ENCODE results near the gene STK38. TPM values are rescaled to one million over a fixed set of nuclear protein-coding genes. Genes with fewer than 3 reads are reported as not detected.
"Not testable (repeated sequence)": the region's sequence is repeated elsewhere in the genome, so short reads cannot be mapped to it uniquely, and the experiment has no call there.

STK38 gene
- total RNA-seq, 1 donor from 2014 or later, result 51.6 TPM

GRCh38 chr6:36574679-36575078, 27.4 kb upstream of the STK38 start:
- Mint-ChIP-seq H3K4me3 (ENCODE audit: unreplicated experiment) (no peak overlapping the region), H3K4me1 (ENCODE audit: unreplicated experiment) (peaks cover 28% of the 10 kb centered on the region), H3K9me3 (ENCODE audit: unreplicated experiment) (no peaks in the 10 kb centered on the region), H3K27ac (ENCODE audit: unreplicated experiment) (no peak overlapping the region), H3K27me3 (ENCODE audit: unreplicated experiment) (no peaks in the 10 kb centered on the region), H3K36me3 (ENCODE audit: unreplicated experiment) (no peaks in the 10 kb centered on the region)
- DNase-seq (ENCODE audit: extremely low spot score, unreplicated experiment), result no peak
- TF ChIP-seq, protein P1, sequence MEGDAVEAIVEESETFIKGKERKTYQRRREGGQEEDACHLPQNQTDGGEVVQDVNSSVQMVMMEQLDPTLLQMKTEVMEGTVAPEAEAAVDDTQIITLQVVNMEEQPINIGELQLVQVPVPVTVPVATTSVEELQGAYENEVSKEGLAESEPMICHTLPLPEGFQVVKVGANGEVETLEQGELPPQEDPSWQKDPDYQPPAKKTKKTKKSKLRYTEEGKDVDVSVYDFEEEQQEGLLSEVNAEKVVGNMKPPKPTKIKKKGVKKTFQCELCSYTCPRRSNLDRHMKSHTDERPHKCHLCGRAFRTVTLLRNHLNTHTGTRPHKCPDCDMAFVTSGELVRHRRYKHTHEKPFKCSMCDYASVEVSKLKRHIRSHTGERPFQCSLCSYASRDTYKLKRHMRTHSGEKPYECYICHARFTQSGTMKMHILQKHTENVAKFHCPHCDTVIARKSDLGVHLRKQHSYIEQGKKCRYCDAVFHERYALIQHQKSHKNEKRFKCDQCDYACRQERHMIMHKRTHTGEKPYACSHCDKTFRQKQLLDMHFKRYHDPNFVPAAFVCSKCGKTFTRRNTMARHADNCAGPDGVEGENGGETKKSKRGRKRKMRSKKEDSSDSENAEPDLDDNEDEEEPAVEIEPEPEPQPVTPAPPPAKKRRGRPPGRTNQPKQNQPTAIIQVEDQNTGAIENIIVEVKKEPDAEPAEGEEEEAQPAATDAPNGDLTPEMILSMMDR (IDR thresholded peaks at IDR 0.05), result no peak

DNA sequence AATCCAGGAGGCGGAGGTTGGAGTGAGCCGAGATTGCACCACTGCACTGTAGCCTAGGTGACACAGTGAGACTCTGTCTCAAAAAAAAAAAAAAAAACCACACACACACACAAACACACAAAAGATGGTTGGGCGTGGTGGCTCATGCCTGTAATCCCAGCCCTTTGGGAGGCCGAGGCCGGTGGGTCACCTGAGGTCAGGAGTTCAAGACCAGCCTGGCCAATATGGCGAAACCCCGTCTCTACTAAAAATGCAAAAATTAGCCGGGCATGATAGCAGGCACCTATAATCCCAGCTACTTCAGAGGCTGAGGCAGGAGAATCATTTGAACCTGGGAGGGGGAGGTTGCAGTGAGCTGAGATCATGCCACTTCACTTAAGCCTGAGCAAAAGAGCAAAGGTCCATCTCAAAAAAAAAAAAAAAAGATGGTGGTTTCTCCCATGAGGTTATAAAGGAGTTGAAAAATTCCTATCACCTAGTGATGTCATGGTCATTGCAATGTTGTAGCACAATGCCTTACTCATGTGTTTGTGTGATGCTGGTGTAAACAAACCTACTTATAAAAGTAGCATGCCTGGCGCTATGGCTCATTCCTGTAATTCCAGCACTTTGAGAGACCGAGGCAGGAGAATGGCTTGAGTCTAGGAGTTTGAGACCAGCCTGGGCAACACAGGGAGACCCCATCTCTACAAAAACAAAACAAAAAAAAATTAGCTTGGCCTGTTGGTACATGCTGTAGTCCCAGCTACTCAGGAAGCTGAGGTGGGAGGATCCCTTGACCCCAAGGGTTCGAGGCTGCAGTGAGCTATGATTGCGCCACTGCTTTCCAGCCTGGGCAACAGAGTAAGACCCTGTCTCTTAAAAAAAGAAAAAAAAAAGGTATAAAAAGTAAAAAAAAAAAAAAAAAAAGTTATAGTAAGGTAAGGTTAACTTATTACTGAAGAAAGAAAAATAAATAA, 25.4 kb upstream of the STK38 start:
- not testable (repeated sequence) for H3K27ac Mint-ChIP-seq (ENCODE audit: unreplicated experiment); DNase-seq (ENCODE audit: extremely low spot score, unreplicated experiment); H3K36me3 Mint-ChIP-seq (ENCODE audit: unreplicated experiment); H3K27me3 Mint-ChIP-seq (ENCODE audit: unreplicated experiment); H3K9me3 Mint-ChIP-seq (ENCODE audit: unreplicated experiment); H3K4me3 Mint-ChIP-seq (ENCODE audit: unreplicated experiment)
- peaks cover 12% of the 10 kb centered on the region for H3K4me1 Mint-ChIP-seq (ENCODE audit: unreplicated experiment)

- DNase-seq (ENCODE audit: extremely low spot score, unreplicated experiment), result no peak
- TF ChIP-seq, protein P1 (IDR thresholded peaks at IDR 0.05), result no peak
- no peaks in the 10 kb centered on the region for H3K27me3 Mint-ChIP-seq (ENCODE audit: unreplicated experiment)
These were observed 24.1 kb upstream of the STK38 start for GRCh38 chr6:36571122-36572043.

DNA sequence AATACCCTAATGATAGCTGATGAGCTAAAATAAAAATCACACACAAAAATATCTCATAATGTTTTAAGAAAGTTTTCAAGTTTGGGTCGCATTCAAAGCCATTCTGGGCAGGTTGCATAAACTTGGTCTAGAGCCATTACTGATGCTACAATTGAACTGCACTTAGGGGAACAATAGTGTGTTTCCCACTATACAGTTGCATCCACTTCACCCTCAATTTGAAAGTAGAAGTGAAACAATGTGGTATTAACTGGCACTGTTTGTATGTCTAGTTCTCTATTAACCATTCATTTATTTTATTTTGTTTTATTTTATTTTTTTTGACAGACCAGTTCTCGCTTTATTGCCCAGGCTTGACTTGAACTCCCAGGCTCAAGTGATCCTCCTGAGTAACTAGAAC, 23.0 kb upstream of the STK38 start:
- TF ChIP-seq, protein P1 (IDR thresholded peaks at IDR 0.05), result no peak
- H3K9me3 Mint-ChIP-seq (ENCODE audit: unreplicated experiment), result no peaks in the 10 kb centered on the region
- H3K36me3 Mint-ChIP-seq (ENCODE audit: unreplicated experiment), result no peaks in the 10 kb centered on the region
- H3K27ac Mint-ChIP-seq (ENCODE audit: unreplicated experiment), result no peak overlapping the region
- H3K4me3 Mint-ChIP-seq (ENCODE audit: unreplicated experiment), result no peak overlapping the region
- no peak for DNase-seq (ENCODE audit: extremely low spot score, unreplicated experiment)
- no peaks in the 10 kb centered on the region for H3K27me3 Mint-ChIP-seq (ENCODE audit: unreplicated experiment)
- no peaks in the 10 kb centered on the region for H3K4me1 Mint-ChIP-seq (ENCODE audit: unreplicated experiment)

More at GRCh38 chr6:36571122-36572043, 24.1 kb upstream of the STK38 start:
- no peaks in the 10 kb centered on the region for H3K36me3 Mint-ChIP-seq (ENCODE audit: unreplicated experiment)
- no peak overlapping the region for H3K27ac Mint-ChIP-seq (ENCODE audit: unreplicated experiment)
- H3K4me1 Mint-ChIP-seq (ENCODE audit: unreplicated experiment), result no peaks in the 10 kb centered on the region
- H3K9me3 Mint-ChIP-seq (ENCODE audit: unreplicated experiment), result no peaks in the 10 kb centered on the region
- no peak overlapping the region for H3K4me3 Mint-ChIP-seq (ENCODE audit: unreplicated experiment)

DNA sequence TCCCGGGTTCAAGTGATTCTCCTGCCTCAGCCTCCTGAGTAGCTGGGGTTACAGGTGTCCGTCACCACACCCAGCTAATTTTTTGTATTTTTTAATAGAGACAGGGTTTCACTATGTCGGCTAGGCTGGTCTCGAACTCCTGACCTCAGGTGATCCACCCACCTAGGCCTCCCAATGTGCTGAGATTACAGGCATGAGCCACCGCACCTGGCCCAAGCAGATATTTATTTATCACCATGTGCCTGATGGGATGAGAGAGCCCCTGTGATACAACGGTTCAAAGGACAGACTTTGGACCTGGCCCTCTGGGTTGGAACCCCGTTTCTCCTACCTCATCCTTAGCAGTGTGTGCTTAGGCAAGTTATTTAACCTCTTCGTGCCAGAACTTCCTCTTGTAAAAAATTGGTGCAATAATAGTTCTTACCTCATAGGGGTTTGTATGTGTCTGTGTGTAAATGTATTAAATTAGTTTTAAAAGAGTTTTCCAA, 19.2 kb upstream of the STK38 start:
- no peak for DNase-seq (ENCODE audit: extremely low spot score, unreplicated experiment)
- peaks cover 16% of the 10 kb centered on the region for H3K4me1 Mint-ChIP-seq (ENCODE audit: unreplicated experiment)
- no peaks in the 10 kb centered on the region for H3K27me3 Mint-ChIP-seq (ENCODE audit: unreplicated experiment)
- no peaks in the 10 kb centered on the region for H3K9me3 Mint-ChIP-seq (ENCODE audit: unreplicated experiment)
- H3K36me3 Mint-ChIP-seq (ENCODE audit: unreplicated experiment), result no peaks in the 10 kb centered on the region
- no peak overlapping the region for H3K27ac Mint-ChIP-seq (ENCODE audit: unreplicated experiment)
- H3K4me3 Mint-ChIP-seq (ENCODE audit: unreplicated experiment), result no peak overlapping the region
- TF ChIP-seq, protein P1 (IDR thresholded peaks at IDR 0.05), result no peak
